ENCODE measurements around the gene SLC1A4. TPM values are rescaled to one million over a fixed set of nuclear protein-coding genes. Genes with fewer than 3 reads are reported as not detected.

SLC1A4 gene
- total RNA-seq, 1 donor from 2014 or later: 45.9 TPM

DNA sequence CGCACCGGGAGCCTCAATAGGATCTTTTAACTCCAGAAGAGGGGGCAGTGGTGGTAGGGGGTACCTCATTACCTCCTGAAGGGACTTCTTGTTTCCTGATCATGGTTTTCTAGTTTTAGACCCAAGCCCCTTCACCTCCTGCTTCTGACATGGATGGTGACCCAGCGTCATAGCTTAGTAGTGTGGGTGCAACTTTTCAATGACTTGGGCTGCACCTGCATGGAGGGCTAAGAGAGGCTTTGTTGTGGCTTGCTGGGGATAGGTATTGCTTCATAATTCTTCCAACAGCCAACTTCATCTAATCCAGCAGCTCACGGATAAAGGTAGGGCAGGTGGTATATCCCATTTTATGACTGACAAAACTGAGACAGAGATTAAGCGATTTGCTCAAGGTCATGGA is 3.0 kb downstream of the SLC1A4 start:
- H3K36me3 Mint-ChIP-seq (ENCODE audit: low read depth, unreplicated experiment): peaks cover 19% of the 10 kb centered on the region
- peaks cover 3% of the 10 kb centered on the region for H3K79me2 ChIP-seq (ENCODE audit: insufficient read depth, low read length)
- TF ChIP-seq, protein P1, sequence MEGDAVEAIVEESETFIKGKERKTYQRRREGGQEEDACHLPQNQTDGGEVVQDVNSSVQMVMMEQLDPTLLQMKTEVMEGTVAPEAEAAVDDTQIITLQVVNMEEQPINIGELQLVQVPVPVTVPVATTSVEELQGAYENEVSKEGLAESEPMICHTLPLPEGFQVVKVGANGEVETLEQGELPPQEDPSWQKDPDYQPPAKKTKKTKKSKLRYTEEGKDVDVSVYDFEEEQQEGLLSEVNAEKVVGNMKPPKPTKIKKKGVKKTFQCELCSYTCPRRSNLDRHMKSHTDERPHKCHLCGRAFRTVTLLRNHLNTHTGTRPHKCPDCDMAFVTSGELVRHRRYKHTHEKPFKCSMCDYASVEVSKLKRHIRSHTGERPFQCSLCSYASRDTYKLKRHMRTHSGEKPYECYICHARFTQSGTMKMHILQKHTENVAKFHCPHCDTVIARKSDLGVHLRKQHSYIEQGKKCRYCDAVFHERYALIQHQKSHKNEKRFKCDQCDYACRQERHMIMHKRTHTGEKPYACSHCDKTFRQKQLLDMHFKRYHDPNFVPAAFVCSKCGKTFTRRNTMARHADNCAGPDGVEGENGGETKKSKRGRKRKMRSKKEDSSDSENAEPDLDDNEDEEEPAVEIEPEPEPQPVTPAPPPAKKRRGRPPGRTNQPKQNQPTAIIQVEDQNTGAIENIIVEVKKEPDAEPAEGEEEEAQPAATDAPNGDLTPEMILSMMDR (IDR thresholded peaks at IDR 0.05; ENCODE audit: insufficient read depth, low read depth, low read length): no peak
- TF ChIP-seq EZH2 (IDR thresholded peaks at IDR 0.05; ENCODE audit: insufficient read depth, low read length): no peak
- H3K27me3 Mint-ChIP-seq (ENCODE audit: low read depth, unreplicated experiment): peaks cover 9% of the 10 kb centered on the region
- peaks cover 6% of the 10 kb centered on the region for H3K27me3 ChIP-seq (ENCODE audit: insufficient read depth, low read length)
- H3K4me1 Mint-ChIP-seq (ENCODE audit: low read depth, unreplicated experiment): peaks cover 24% of the 10 kb centered on the region
- H3K9me3 ChIP-seq (ENCODE audit: insufficient read depth, low read depth, low read length): no peaks in the 10 kb centered on the region
- no peak for DNase-seq (ENCODE audit: low read depth)
- peaks cover 16% of the 10 kb centered on the region for H3K4me1 ChIP-seq (ENCODE audit: insufficient read depth, low read length)
- no peak overlapping the region for H3K4me3 ChIP-seq (ENCODE audit: insufficient read depth, low read depth, low read length)
- no peak overlapping the region for H3K9ac ChIP-seq (ENCODE audit: low read length)
- H3K27ac Mint-ChIP-seq (ENCODE audit: unreplicated experiment): no peak overlapping the region
- FAIRE-seq: no peak
- H3K4me2 ChIP-seq (ENCODE audit: low read length): no peak overlapping the region
- H4K20me1 ChIP-seq (ENCODE audit: insufficient read depth, low read length): peaks cover 16% of the 10 kb centered on the region
- no peaks in the 10 kb centered on the region for H3K9me3 Mint-ChIP-seq (ENCODE audit: unreplicated experiment)
- no peak overlapping the region for H2AFZ ChIP-seq (ENCODE audit: low read depth, low read length)
- H3K36me3 ChIP-seq (ENCODE audit: insufficient read depth, low read length): no peaks in the 10 kb centered on the region
- peak overlapping the region; percentile 45 for H3K4me3 Mint-ChIP-seq (ENCODE audit: unreplicated experiment)
- no peak overlapping the region for H3K27ac ChIP-seq (ENCODE audit: low read depth, low read length)

DNA sequence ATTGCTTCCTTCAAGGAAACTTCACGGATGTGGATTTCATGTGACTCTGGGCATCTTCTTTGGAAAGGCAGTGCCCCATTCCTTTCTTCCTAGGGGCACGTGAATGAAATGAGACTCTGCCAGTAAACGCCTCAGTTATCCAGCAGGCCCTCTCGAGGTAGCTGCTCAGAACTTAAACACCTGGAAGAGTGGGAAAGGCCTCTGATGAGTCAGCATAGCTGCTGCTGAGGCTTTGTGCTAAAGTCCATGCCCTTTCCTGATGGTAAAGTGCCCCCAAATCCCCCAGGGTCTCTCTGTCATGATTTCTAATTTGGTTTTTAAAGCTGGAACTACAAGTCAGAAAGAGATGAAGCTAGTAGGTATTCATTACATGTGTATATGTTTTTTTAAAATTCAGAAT is 3.8 kb downstream of the SLC1A4 start:
- Histone ChIP-seq H3K79me2 (ENCODE audit: insufficient read depth, low read length) (peaks cover 5% of the 10 kb centered on the region), H4K20me1 (ENCODE audit: insufficient read depth, low read length) (peaks cover 16% of the 10 kb centered on the region), H3K27me3 (ENCODE audit: insufficient read depth, low read length) (peaks cover 6% of the 10 kb centered on the region), H3K9me3 (ENCODE audit: insufficient read depth, low read depth, low read length) (no peaks in the 10 kb centered on the region), H3K27ac (ENCODE audit: low read depth, low read length) (no peak overlapping the region), H3K4me3 (ENCODE audit: insufficient read depth, low read depth, low read length) (no peak overlapping the region), H3K4me1 (ENCODE audit: insufficient read depth, low read length) (peaks cover 11% of the 10 kb centered on the region), H3K36me3 (ENCODE audit: insufficient read depth, low read length) (no peaks in the 10 kb centered on the region), H3K4me2 (ENCODE audit: low read length) (no peak overlapping the region), H3K9ac (ENCODE audit: low read length) (no peak overlapping the region), H2AFZ (ENCODE audit: low read depth, low read length) (no peak overlapping the region)
- Mint-ChIP-seq H3K27ac (ENCODE audit: unreplicated experiment) (no peak overlapping the region), H3K27me3 (ENCODE audit: low read depth, unreplicated experiment) (peaks cover 9% of the 10 kb centered on the region), H3K9me3 (ENCODE audit: unreplicated experiment) (no peaks in the 10 kb centered on the region), H3K4me3 (ENCODE audit: unreplicated experiment) (peak overlapping the region; percentile 40), H3K36me3 (ENCODE audit: low read depth, unreplicated experiment) (peaks cover 19% of the 10 kb centered on the region), H3K4me1 (ENCODE audit: low read depth, unreplicated experiment) (peaks cover 23% of the 10 kb centered on the region)
- TF ChIP-seq EZH2 (IDR thresholded peaks at IDR 0.05; ENCODE audit: insufficient read depth, low read length): no peak
- TF ChIP-seq, protein P1 (IDR thresholded peaks at IDR 0.05; ENCODE audit: insufficient read depth, low read depth, low read length): no peak
- no peak for FAIRE-seq
- DNase-seq (ENCODE audit: low read depth): no peak

DNA sequence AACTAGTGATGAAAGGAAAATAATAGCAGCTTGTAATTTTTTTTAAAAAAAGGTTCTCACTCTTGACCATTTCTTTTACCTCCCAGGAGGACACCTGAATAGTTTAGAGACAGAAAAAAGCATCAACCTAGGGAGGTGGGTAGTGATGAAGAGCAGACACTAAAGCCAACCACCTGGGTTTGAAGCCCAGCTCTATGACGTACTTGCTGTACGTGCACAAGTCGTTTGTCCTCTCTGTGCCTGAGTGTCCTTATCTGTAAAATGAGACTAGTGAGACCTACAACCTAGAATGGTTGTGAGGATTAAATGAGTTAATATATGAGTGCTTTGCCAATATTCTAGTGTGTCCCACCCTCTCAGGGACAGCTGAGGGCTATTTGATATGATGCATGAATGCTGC is 5.8 kb downstream of the SLC1A4 start:
- Mint-ChIP-seq H3K36me3 (ENCODE audit: low read depth, unreplicated experiment) (peaks cover 18% of the 10 kb centered on the region), H3K9me3 (ENCODE audit: unreplicated experiment) (no peaks in the 10 kb centered on the region), H3K27me3 (ENCODE audit: low read depth, unreplicated experiment) (peaks cover 9% of the 10 kb centered on the region), H3K4me3 (ENCODE audit: unreplicated experiment) (no peak overlapping the region), H3K27ac (ENCODE audit: unreplicated experiment) (no peak overlapping the region), H3K4me1 (ENCODE audit: low read depth, unreplicated experiment) (peaks cover 36% of the 10 kb centered on the region)
- no peaks in the 10 kb centered on the region for H3K36me3 ChIP-seq (ENCODE audit: insufficient read depth, low read length)
- H2AFZ ChIP-seq (ENCODE audit: low read depth, low read length): no peak overlapping the region
- no peak overlapping the region for H3K4me3 ChIP-seq (ENCODE audit: insufficient read depth, low read depth, low read length)
- DNase-seq (ENCODE audit: low read depth) (no peak), FAIRE-seq (no peak)
- no peaks in the 10 kb centered on the region for H3K9me3 ChIP-seq (ENCODE audit: insufficient read depth, low read depth, low read length)
- TF ChIP-seq EZH2 (IDR thresholded peaks at IDR 0.05; ENCODE audit: insufficient read depth, low read length): no peak
- TF ChIP-seq, protein P1 (IDR thresholded peaks at IDR 0.05; ENCODE audit: insufficient read depth, low read depth, low read length): no peak
- H3K27ac ChIP-seq (ENCODE audit: low read depth, low read length): no peak overlapping the region
- no peak overlapping the region for H3K4me2 ChIP-seq (ENCODE audit: low read length)
- H3K9ac ChIP-seq (ENCODE audit: low read length): no peak overlapping the region
- H3K4me1 ChIP-seq (ENCODE audit: insufficient read depth, low read length): peaks cover 11% of the 10 kb centered on the region
- peaks cover 6% of the 10 kb centered on the region for H3K27me3 ChIP-seq (ENCODE audit: insufficient read depth, low read length)
- peaks cover 16% of the 10 kb centered on the region for H4K20me1 ChIP-seq (ENCODE audit: insufficient read depth, low read length)
- peaks cover 5% of the 10 kb centered on the region for H3K79me2 ChIP-seq (ENCODE audit: insufficient read depth, low read length)
